T-helper 2 cell treated with Interferon-gamma antibody and Interleukin-4, amounts not matched to agents 5 μg/mL and 100 μg/mL, for 36 hours (primary cell): ENCODE results near the gene MTHFD2.
"Not testable (repeated sequence)": the region's sequence is repeated elsewhere in the genome, so short reads cannot be mapped to it uniquely, and the experiment has no call there.

Experiments
- DNase-seq: peaks from one replicate; pipeline ENCODE4 v3.0.0; 2021; ENCODE audit warnings: low spot score
- H3K27ac Mint-ChIP-seq: one replicate; pipeline ENCODE4 v1.8.0; 2021; ENCODE audit warnings: mild to moderate bottlenecking, mixed read lengths
- H3K27me3 Mint-ChIP-seq: one replicate; pipeline ENCODE4 v1.8.0; 2021; ENCODE audit warnings: low read depth, mixed read lengths
- H3K36me3 Mint-ChIP-seq: one replicate; pipeline ENCODE4 v1.8.0; 2021; ENCODE audit warnings: low read depth, mixed read lengths
- H3K4me1 Mint-ChIP-seq: one replicate; pipeline ENCODE4 v1.8.0; 2021; ENCODE audit warnings: low read depth, mixed read lengths
- H3K4me3 Mint-ChIP-seq: one replicate; pipeline ENCODE4 v1.8.0; 2022; ENCODE audit warnings: mild to moderate bottlenecking, moderate library complexity, mixed read lengths
- H3K9me3 Mint-ChIP-seq: one replicate; pipeline ENCODE4 v1.8.0; 2021; ENCODE audit warnings: mixed read lengths

Gene MTHFD2

DNA sequence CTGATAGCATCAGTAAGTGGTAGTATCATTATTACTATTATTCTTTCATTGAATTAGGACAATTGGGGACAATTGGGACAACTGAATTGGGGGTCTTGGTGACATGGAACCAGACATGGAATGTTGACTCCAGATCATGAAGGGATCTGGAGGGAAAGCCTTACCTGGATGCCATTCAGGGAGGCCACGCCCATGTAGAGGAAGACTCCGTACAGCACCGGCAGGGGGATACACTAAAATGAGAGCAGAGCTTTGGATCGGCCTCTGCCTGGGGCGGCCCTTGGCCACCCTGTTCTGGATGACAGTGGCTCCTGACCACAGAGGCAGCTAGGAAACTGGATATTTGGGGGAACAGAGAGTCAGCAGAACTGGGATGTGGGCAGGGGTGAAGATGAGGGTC, 29.2 kb downstream of the MTHFD2 start:
- Mint-ChIP-seq H3K4me3 (no peak overlapping the region), H3K27ac (no peak overlapping the region), H3K36me3 (no peaks in the 10 kb centered on the region), H3K27me3 (no peaks in the 10 kb centered on the region), H3K9me3 (no peaks in the 10 kb centered on the region), H3K4me1 (peaks cover 2% of the 10 kb centered on the region)
- DNase-seq: no peak

DNA sequence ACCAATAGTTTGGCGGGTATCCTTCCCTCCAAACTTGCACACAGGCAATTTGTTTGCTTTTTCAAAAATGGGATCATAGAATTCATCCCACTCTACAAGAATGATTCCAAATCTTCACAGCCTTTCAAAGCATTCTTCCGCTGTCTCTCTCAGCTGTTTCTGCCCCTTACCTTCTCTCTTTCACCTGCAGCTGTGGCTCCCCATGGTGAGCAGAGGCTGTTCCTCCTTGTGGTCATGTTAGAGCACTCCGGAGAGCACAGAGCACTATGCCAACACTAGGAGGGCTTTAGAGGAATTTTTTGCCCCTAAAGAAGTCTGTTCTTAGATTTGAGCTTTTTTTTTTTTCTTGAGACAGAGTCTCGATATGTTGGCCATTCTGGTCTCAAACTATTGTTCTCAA, 30.4 kb downstream of the MTHFD2 start:
- H3K9me3 Mint-ChIP-seq: no peaks in the 10 kb centered on the region
- H3K36me3 Mint-ChIP-seq: no peaks in the 10 kb centered on the region

DNA sequence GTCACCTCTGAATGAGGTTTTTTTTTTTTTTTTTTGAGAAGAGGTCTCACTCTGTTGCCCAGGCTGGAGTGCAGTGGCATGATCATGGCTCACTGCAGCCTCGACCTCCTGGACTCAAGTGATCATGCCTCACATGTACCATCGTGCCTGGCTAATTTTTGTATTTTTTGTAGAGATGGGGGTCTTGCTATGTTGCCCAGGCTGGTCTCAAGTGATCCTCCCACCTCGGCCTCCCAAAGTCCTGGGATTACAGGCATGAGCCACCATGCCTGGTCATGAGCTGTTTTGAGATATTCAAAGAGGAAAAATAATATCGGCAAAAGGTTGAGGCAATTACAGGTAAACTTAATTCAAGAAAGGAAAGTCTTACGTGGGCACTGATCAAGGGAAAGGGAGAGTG, 31.4 kb downstream of the MTHFD2 start:
- not testable (repeated sequence) for H3K36me3 Mint-ChIP-seq, DNase-seq, H3K27me3 Mint-ChIP-seq, H3K4me1 Mint-ChIP-seq, H3K9me3 Mint-ChIP-seq, H3K27ac Mint-ChIP-seq, H3K4me3 Mint-ChIP-seq

More for the DNA sequence above, 30.4 kb downstream of the MTHFD2 start:
- Mint-ChIP-seq H3K27me3 (no peaks in the 10 kb centered on the region), H3K4me3 (no peak overlapping the region), H3K27ac (no peak overlapping the region), H3K4me1 (peaks cover 2% of the 10 kb centered on the region)
- no peak for DNase-seq

DNA sequence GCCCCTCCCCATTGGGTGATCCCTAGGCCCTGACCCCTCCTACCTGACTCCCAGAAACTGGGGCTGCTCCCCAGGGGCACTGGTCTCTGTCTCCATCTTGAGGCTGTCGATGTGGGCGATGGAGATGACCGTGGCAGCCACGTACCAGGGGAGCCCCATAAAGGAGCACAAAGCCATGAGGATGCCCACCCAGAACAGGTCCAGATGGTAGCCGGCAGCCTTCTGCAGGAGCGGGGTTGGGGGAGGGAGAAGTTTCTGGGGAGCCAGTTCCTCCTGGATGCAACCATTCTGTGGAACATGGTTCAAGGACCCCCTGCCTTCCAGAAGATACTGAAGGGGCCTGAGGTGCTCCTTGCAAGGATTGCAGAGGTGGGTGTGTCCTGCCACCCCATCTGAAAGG, 34.0 kb downstream of the MTHFD2 start:
- H3K4me1 Mint-ChIP-seq: peaks cover 2% of the 10 kb centered on the region
- H3K4me3 Mint-ChIP-seq: no peak overlapping the region
- H3K27ac Mint-ChIP-seq: no peak overlapping the region
- H3K9me3 Mint-ChIP-seq: no peaks in the 10 kb centered on the region
- H3K27me3 Mint-ChIP-seq: no peaks in the 10 kb centered on the region
- no peaks in the 10 kb centered on the region for H3K36me3 Mint-ChIP-seq
- DNase-seq: no peak

DNA sequence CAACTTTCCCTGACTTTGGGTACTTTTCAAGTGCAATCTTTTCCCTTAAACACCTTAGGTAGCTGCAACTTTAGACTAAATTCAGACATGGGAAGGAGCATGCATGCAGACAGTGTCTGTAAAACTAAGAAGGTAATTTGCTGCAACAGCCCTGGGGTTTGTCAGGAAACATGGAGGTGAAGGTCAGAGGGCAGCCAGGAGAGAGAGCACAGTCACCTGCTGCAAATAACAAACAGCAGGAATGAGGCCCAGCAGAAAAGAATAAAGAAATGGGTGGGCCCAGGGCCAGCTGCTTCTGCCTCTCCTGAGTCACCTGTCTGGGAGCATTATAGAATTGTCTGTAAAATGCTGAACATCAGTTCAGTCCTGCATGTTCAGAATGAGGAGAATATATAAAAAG, 35.2 kb downstream of the MTHFD2 start:
- H3K36me3 Mint-ChIP-seq: no peaks in the 10 kb centered on the region
- H3K9me3 Mint-ChIP-seq: no peaks in the 10 kb centered on the region
- DNase-seq: no peak
- H3K27me3 Mint-ChIP-seq: no peaks in the 10 kb centered on the region
- peaks cover 2% of the 10 kb centered on the region for H3K4me1 Mint-ChIP-seq
- H3K27ac Mint-ChIP-seq: no peak overlapping the region
- no peak overlapping the region for H3K4me3 Mint-ChIP-seq

DNA sequence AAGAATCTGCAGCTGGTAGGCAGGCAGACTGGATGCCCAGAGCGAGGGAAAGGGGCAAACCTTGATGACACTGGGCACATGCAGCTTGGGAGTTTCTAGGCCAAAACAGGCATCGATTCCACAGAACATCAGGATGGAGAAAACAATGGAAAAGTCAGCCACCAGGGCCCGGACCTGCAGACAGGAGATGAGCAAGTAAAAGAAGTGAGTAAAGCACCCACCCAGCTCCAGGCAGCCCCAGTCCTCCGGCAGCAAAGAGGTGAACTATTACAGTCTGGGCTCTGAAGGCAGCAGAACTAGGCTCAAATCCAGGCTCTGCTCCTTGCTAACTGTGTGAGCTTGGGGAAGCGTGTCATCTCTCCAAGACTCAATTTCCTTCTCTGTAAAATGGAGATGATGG, 36.6 kb downstream of the MTHFD2 start:
- Mint-ChIP-seq H3K36me3 (no peaks in the 10 kb centered on the region), H3K4me1 (peaks cover 2% of the 10 kb centered on the region), H3K9me3 (no peaks in the 10 kb centered on the region), H3K4me3 (no peak overlapping the region), H3K27me3 (no peaks in the 10 kb centered on the region), H3K27ac (no peak overlapping the region)
- no peak for DNase-seq

DNA sequence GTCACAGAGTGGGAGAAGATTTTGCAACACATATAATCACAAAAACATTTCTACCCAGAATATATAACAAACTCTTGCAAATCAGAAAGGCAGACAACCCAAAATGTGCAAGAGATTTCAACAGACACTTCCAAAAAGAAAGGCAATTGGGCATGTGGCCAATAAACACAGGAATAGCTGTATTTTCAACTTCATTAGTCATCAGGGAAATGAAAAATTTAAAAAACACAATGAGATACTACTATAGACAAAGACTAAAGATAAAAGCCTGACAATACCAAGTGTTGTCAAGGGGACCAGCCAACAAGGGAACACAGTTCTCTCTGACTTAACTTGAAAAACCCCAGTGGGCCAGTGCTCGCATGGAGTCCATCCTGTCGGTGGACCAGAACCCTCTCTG, 40.5 kb downstream of the MTHFD2 start:
- Mint-ChIP-seq H3K9me3 (no peaks in the 10 kb centered on the region), H3K4me3 (no peak overlapping the region), H3K4me1 (peaks cover 2% of the 10 kb centered on the region), H3K27ac (no peak overlapping the region), H3K27me3 (no peaks in the 10 kb centered on the region), H3K36me3 (no peaks in the 10 kb centered on the region)
- DNase-seq: no peak

DNA sequence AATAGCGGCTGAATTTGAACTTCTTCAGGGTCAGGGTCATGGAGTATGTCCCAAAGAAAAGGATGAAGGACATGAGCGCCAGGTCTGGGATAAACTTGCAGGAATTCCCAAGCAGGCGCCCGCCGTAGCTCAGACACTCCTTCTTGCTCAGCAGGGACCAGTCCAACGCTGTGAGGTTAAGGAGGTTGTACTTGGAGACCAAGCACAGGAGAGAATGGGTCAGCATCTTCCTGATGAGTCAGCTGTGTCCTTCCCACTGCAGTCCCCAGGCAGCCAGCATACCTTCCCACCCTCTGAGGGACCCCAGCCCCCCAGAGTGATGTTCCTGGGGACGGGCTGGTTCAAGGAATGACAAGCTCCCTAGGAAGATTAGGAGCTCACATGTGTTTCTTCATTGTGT, 40.9 kb downstream of the MTHFD2 start:
- H3K9me3 Mint-ChIP-seq: no peaks in the 10 kb centered on the region
- DNase-seq: no peak
- no peak overlapping the region for H3K27ac Mint-ChIP-seq
- H3K36me3 Mint-ChIP-seq: no peaks in the 10 kb centered on the region
- peaks cover 2% of the 10 kb centered on the region for H3K4me1 Mint-ChIP-seq
- H3K4me3 Mint-ChIP-seq: no peak overlapping the region
- no peaks in the 10 kb centered on the region for H3K27me3 Mint-ChIP-seq

DNA sequence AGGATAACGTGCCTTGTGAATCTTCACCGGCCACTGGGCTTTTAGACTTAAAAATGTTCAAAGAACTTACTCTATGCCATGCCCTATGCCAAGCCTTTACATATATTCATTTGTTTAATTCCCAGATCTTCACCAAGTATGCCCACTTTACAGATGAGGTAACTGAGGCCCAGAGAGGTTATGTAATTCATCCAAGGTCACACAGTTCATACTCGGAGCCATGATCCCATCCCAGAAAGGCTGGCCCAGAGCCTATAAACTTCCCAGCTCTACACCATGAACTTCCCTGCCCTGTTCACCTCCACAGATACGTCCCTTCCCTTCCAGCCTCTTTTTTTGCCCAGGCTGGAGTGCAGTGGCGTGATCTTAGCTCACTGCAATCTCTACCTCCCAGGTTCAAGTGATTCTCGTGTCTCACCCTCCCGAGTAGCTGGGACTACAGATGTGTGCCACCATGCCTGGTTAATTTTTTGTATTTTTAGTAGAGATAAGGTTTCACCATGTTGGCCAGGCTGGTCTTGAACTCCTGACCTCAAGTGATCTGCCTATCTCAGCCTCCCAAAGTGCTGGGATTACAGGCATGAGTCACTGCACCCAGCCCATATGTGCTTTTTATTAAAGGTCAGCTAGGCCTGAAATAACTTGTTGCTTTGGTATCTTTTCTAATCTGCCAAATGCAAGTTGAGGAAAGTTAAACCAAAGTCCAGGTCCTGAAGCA, 44.1 kb downstream of the MTHFD2 start:
- Mint-ChIP-seq H3K27ac (no peak overlapping the region), H3K4me1 (no peaks in the 10 kb centered on the region), H3K36me3 (no peaks in the 10 kb centered on the region), H3K4me3 (no peak overlapping the region), H3K9me3 (no peaks in the 10 kb centered on the region), H3K27me3 (no peaks in the 10 kb centered on the region)
- no peak for DNase-seq

DNA sequence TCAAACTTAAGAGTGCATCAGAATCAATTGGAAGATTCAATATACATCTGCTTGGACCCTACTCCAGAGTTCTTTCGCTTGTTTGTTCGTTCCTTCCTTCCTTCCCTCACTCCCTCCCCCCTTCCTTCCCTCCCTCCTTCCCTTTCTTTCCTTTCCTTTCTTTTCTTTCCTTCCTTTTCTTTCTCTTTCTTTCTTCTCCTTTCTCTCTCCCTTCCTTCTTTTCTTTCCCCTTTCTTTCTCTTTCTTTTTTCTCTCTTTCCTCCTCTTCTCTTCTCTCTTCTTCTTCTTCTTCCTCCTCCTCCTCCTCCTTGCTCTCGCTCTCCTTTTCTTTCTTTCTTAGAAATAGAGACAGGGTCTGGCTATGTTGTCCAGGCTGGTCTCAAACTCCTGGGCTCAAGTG, 45.9 kb downstream of the MTHFD2 start:
- Mint-ChIP-seq H3K36me3 (no peaks in the 10 kb centered on the region), H3K4me3 (no peak overlapping the region), H3K9me3 (no peaks in the 10 kb centered on the region), H3K27ac (no peak overlapping the region), H3K27me3 (no peaks in the 10 kb centered on the region), H3K4me1 (no peaks in the 10 kb centered on the region)
- DNase-seq: no peak

DNA sequence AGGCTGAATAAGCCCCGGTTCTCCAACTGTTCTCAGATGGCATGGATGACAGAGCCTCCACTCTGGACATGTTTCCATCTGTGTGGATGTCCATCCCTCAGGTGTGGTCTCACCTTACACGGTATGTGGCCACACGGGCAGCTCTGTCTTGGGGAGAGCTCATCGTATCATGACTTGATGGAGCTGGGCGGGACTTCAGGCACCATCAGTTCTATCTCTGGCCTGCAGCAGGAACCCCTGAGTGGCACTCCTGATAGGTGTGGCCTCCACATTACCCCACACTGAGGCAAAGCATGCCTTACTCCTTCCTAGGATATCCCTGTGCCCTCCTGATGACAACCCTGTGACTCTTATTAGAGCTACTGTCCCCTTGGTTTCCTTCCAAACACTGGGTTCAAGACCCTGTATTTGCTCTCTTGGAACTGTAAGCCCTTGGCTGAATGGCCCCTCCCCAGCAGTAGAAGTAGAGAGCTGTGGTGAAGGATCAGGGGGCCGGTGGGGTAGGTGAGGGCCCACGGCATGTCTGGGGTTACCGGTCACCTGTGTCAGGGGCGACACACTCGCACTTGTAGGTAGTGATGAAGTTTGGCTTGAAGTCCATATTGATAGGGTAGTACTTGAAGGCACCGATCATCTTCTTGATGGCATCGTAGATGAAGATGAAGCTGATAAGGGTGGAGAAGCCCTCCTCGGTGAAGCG, 48.2 kb downstream of the MTHFD2 start:
- DNase-seq: no peak
- no peaks in the 10 kb centered on the region for H3K9me3 Mint-ChIP-seq
- no peak overlapping the region for H3K27ac Mint-ChIP-seq
- H3K36me3 Mint-ChIP-seq: no peaks in the 10 kb centered on the region
- no peaks in the 10 kb centered on the region for H3K27me3 Mint-ChIP-seq
- H3K4me3 Mint-ChIP-seq: no peak overlapping the region
- H3K4me1 Mint-ChIP-seq: no peaks in the 10 kb centered on the region

DNA sequence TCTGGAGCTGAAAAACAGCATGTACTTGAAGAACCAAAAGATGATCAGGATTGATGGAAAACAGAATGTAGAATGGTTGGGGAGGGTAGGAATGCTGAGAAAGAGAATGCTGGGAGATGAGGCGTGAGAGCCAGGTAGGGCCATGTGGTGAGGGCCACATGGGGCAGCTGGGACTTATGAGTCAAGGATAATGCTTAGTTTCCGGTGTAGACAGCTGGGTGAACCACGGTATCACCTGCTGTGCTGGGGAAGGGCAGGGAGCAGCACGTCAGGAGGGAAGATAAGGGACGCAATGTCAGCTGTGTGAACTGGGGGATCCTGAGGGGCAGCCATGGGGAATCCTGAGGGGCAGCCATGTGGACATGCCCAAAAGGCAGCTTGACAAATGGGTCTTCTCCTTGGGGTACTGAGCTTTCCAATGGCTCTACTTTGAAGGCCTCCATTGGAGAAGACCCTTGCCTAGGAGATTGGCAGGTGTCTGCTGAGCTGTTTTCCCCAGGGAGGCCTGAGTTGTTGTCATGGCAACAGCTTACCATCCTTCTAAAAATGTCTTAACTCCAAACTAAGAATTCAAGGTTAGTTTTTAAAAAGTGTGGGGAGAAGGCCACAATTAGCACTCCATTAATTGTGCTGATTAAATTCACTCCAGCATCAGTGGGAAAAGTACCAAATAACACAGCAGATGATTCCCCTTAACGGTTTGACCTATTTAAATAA, 51.1 kb downstream of the MTHFD2 start:
- H3K36me3 Mint-ChIP-seq: no peaks in the 10 kb centered on the region
- no peak for DNase-seq
- H3K27ac Mint-ChIP-seq: peak overlapping the region; percentile 4
- H3K9me3 Mint-ChIP-seq: no peaks in the 10 kb centered on the region
- no peaks in the 10 kb centered on the region for H3K27me3 Mint-ChIP-seq
- no peak overlapping the region for H3K4me3 Mint-ChIP-seq
- H3K4me1 Mint-ChIP-seq: no peaks in the 10 kb centered on the region

DNA sequence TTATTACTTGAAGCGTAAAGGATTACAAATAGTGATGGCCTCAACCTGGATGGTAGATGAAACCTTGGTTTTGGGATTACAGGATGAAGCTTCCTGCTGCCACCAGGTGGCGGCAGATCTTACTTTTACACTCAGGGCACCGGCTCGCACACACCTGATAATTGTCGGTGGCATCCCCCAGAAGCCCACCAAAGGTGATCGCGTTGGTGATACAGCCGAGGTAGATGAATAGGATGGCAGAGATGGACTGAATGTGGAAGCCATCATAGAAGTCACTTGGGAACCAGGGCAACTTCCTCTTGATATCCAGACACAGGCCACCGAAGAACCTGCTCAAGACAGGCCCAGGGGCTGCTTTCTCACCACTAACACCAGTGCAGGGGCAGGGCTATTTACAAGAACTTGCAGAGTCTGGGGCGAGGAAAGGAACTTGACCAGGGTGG, 51.8 kb downstream of the MTHFD2 start:
- Mint-ChIP-seq H3K36me3 (no peaks in the 10 kb centered on the region), H3K4me1 (no peaks in the 10 kb centered on the region), H3K9me3 (no peaks in the 10 kb centered on the region), H3K4me3 (no peak overlapping the region), H3K27ac (no peak overlapping the region), H3K27me3 (no peaks in the 10 kb centered on the region)
- DNase-seq: peak; percentile 16

DNA sequence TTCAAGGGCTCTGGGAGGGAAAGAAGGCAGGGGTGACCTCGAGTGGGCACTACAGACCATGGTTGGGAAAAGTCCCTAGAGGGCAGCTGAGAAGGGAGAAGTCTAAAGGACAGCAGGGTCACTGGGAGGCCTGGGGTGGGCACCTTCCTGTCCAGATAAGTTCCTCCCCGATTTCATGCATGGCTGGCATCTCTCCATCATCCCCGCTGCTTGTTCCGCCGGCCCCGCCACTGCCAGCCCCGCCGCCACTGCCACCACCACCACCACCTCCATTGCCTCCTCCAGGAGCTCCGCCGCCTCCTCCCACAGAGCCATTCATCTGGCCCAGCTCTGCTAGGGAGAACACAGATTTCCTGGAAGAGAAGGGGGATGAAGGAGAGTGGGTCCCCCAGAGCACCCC, 53.6 kb downstream of the MTHFD2 start:
- DNase-seq: no peak
- H3K9me3 Mint-ChIP-seq: no peaks in the 10 kb centered on the region
- no peaks in the 10 kb centered on the region for H3K36me3 Mint-ChIP-seq
- H3K4me3 Mint-ChIP-seq: no peak overlapping the region
- H3K27me3 Mint-ChIP-seq: no peaks in the 10 kb centered on the region
- H3K4me1 Mint-ChIP-seq: no peaks in the 10 kb centered on the region
- no peak overlapping the region for H3K27ac Mint-ChIP-seq
